ENCODE measurements around the gene TFIP11. TPM values are rescaled to one million over a fixed set of nuclear protein-coding genes. Genes with fewer than 3 reads are reported as not detected.

The TFIP11 gene
- total RNA-seq, 1 donor from 2014 or later = 23.1 TPM

DNA sequence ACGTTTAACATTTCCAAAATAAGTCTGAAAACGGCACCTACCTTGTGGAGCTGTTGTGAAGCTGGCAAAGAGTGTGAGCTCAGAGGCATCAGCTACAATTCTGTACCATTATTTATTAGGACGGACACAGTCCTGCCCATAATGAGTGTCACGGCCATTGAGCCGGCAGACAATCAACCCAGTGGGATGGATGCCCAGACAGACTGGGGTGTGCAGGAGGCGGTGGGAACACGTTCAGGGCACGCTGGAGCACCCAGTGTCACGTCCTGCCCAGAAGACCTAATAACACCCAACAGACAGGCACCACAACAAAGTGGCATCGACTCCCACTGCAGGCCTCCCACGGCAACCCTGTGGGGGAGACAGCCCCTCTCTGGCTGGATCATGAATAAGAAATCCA is 43.2 kb upstream of the TFIP11 start:
- Histone ChIP-seq H3K9me3 (no peaks in the 10 kb centered on the region), H3K27ac (no peak overlapping the region), H3K4me3 (no peak overlapping the region), H3K36me3 (no peaks in the 10 kb centered on the region), H3K27me3 (no peaks in the 10 kb centered on the region), H3K4me1 (no peaks in the 10 kb centered on the region)
- no peak for DNase-seq (ENCODE audit: extremely low spot score in 2 of 2)
- intact Hi-C loops (cut with DNase I) = no loop called here
- TF ChIP-seq POLR2A (IDR thresholded peaks at IDR 0.05) = no peak
- TF ChIP-seq, protein P1, sequence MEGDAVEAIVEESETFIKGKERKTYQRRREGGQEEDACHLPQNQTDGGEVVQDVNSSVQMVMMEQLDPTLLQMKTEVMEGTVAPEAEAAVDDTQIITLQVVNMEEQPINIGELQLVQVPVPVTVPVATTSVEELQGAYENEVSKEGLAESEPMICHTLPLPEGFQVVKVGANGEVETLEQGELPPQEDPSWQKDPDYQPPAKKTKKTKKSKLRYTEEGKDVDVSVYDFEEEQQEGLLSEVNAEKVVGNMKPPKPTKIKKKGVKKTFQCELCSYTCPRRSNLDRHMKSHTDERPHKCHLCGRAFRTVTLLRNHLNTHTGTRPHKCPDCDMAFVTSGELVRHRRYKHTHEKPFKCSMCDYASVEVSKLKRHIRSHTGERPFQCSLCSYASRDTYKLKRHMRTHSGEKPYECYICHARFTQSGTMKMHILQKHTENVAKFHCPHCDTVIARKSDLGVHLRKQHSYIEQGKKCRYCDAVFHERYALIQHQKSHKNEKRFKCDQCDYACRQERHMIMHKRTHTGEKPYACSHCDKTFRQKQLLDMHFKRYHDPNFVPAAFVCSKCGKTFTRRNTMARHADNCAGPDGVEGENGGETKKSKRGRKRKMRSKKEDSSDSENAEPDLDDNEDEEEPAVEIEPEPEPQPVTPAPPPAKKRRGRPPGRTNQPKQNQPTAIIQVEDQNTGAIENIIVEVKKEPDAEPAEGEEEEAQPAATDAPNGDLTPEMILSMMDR (IDR thresholded peaks at IDR 0.05) = no peak
- TF ChIP-seq POLR2AphosphoS5 (IDR thresholded peaks at IDR 0.05; ENCODE audit: insufficient read depth in 1 of 2, low read depth in 1 of 2) = no peak

DNA sequence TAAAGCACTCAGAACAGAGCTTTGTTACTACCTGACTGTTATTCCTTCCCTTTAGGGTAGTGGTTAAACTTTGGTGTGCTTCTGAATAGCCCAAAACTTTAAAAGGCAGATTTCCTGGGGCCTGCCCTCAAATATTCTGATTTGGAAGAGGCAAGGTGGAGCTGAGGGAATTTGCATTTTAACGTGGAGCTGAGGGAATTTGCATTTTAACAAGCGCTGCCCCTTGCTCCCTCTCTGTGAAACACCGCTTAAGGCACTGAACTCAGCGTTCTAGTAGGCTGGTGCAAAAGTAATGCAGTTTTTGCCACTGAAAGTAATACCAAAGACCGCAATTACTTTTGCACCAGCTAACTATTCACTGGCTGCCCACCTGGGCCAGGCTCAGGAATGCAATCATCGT is 42.7 kb upstream of the TFIP11 start:
- Histone ChIP-seq H3K9me3 (no peaks in the 10 kb centered on the region), H3K27ac (no peak overlapping the region), H3K27me3 (no peaks in the 10 kb centered on the region), H3K4me1 (no peaks in the 10 kb centered on the region), H3K4me3 (no peak overlapping the region), H3K36me3 (no peaks in the 10 kb centered on the region)
- intact Hi-C loops (cut with DNase I) = no loop called here
- no peak for TF ChIP-seq POLR2A (IDR thresholded peaks at IDR 0.05)
- TF ChIP-seq, protein P1 (IDR thresholded peaks at IDR 0.05) = no peak
- TF ChIP-seq POLR2AphosphoS5 (IDR thresholded peaks at IDR 0.05; ENCODE audit: insufficient read depth in 1 of 2, low read depth in 1 of 2) = no peak
- no peak for DNase-seq (ENCODE audit: extremely low spot score in 2 of 2)

DNA sequence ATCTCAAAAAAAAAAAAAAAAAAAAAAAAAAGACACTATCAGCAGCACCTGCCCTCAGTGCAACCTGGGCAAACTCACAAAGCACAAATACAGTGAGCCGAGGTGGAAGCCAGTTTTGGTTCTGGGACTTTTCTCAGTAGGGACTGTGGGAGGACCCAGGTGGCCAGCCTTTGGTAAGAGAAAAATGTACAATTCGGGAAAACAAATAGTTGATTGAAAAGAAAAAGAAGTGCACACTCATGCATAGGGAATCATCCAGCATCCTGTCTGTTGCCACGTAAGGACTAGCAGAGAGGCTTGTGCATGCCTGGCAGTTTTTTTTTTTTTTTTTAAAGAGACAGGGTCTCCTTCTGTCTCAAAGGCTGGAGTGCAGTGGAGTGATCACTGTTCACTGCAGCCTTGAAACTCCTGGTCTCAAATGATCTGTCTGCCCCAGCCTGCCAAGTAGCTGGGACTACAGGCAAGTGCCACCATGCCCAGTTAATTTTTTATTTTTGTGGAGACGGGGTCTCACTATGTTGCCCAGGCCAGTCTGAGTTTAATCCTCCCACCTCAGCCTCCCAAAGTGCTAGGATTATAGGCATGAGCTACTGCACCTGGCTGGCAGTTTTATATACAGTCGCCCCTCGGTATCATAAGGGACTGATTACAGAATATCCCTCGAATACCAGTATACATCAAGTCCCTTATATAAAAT is 40.9 kb upstream of the TFIP11 start:
- Histone ChIP-seq H3K9me3 (no peaks in the 10 kb centered on the region), H3K4me3 (no peak overlapping the region), H3K36me3 (no peaks in the 10 kb centered on the region), H3K27me3 (no peaks in the 10 kb centered on the region), H3K4me1 (peaks cover 5% of the 10 kb centered on the region), H3K27ac (no peak overlapping the region)
- DNase-seq (ENCODE audit: extremely low spot score in 2 of 2) = no peak
- TF ChIP-seq, protein P1 (IDR thresholded peaks at IDR 0.05) = no peak
- intact Hi-C loops (cut with DNase I) = no loop called here

DNA sequence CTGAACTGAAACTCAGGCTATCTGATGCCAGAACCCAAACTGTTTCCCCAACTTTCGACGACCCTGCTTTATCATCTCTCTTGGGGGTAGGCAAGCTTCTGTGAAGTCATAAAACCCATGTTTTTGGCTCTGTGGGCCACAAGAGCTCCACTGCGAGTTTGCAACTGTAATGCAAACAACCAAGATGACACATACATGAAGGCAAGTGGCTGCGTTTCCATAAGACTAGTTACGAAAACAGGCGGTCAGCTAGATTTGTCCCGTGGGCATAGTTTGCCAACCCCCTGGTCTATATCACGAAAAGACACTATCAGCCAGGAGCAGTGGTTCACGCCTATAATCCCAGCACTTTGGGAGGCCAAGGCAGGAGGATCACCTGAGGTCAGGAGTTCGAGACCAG is 40.2 kb upstream of the TFIP11 start:
- TF ChIP-seq POLR2AphosphoS5 (IDR thresholded peaks at IDR 0.05; ENCODE audit: insufficient read depth in 1 of 2, low read depth in 1 of 2) (no peak), POLR2A (IDR thresholded peaks at IDR 0.05) (no peak)
- TF ChIP-seq, protein P1 (IDR thresholded peaks at IDR 0.05) = no peak
- Histone ChIP-seq H3K27ac (no peak overlapping the region), H3K36me3 (no peaks in the 10 kb centered on the region), H3K4me3 (no peak overlapping the region), H3K27me3 (no peaks in the 10 kb centered on the region), H3K4me1 (peaks cover 5% of the 10 kb centered on the region), H3K9me3 (no peaks in the 10 kb centered on the region)
- no peak for DNase-seq (ENCODE audit: extremely low spot score in 2 of 2)
- intact Hi-C loops (cut with DNase I) = no loop called here

DNA sequence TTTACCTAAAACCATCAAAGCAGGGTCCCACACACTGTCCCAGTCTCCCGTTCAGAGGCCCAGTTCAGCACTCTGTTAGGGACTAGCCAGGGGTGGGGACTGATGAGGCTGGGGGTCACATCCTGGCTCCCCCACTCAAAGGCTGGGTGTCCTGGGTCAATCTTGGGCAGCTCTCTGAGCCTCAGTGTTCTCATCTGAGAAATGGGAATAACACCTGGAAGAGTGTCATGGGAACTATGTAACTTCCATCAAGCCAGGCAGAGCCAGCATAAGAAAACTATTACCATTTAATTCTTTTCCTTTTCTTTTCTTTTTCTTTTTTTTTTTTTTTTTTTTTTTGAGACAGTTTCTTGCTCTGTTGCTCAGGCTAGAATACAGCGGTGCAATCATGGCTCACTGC is 39.3 kb upstream of the TFIP11 start:
- DNase-seq (ENCODE audit: extremely low spot score in 2 of 2) = no peak
- Histone ChIP-seq H3K27ac (no peak overlapping the region), H3K36me3 (no peaks in the 10 kb centered on the region), H3K4me1 (peaks cover 14% of the 10 kb centered on the region), H3K27me3 (no peaks in the 10 kb centered on the region), H3K4me3 (no peak overlapping the region), H3K9me3 (no peaks in the 10 kb centered on the region)
- no peak for TF ChIP-seq POLR2A (IDR thresholded peaks at IDR 0.05)
- no peak for TF ChIP-seq POLR2AphosphoS5 (IDR thresholded peaks at IDR 0.05; ENCODE audit: insufficient read depth in 1 of 2, low read depth in 1 of 2)
- TF ChIP-seq, protein P1 (IDR thresholded peaks at IDR 0.05) = no peak
- intact Hi-C loops (cut with DNase I) = no loop called here

All from vagina (tissue), 2 donors.